Measurements from ENCODE around the gene ZCCHC17. TPM values are rescaled to one million over a fixed set of nuclear protein-coding genes. Genes with fewer than 3 reads are reported as not detected.

The ZCCHC17 gene
- total and polyA plus RNA-seq, 2 experiments from 2014 or later: 25.9 to 44.3 TPM

DNA sequence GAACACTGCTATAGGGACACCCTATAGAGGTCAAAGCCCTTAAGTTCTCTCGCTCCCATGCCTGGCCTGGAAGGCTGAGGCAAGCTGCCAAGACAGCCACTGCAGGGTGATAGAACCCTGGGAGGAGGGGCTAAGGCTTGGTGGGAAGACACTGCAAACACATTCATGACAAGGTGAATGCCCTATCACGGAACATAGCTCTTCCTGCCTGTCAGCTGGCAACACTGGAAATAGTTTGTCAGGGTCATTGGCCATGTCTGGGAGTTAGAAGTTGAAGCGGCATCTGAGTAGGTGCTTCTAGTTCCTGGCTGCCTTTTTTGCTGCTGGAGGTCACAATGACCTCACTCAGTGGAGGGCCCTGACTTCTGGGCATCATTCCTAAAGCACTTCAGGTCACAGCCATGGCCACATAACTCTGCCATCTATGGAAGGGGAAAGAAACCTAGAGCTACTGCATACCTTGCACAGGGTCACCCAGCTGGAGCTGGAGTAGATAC, 71.8 kb downstream of the ZCCHC17 start:
- DNase-seq (ENCODE audit: low spot score): no peak
- H3K4me1 ChIP-seq (ENCODE audit: insufficient read depth): peaks cover 32% of the 10 kb centered on the region
- 96% methylated on average over 3 of the region's 3 CpGs for WGBS (ENCODE audit: low lambda C conversion rate, missing lambda C conversion rate)
- no peak overlapping the region for H3K27ac ChIP-seq
- no peaks in the 10 kb centered on the region for H3K79me2 ChIP-seq
- no peak overlapping the region for H3K4me2 ChIP-seq
- TF ChIP-seq EZH2phosphoT487 (IDR thresholded peaks at IDR 0.05; ENCODE audit: low read depth, severe bottlenecking, unreplicated experiment) (no peak), CTCF (IDR thresholded peaks at IDR 0.05; ENCODE audit: poor library complexity) (no peak), EZH2 (IDR thresholded peaks at IDR 0.05; ENCODE audit: borderline replicate concordance) (no peak)
- H4K20me1 ChIP-seq (ENCODE audit: insufficient read depth, poor library complexity, severe bottlenecking): no peaks in the 10 kb centered on the region
- H3K9me2 ChIP-seq (replicated peaks; ENCODE audit: insufficient read depth): no peaks in the 10 kb centered on the region
- no peak overlapping the region for H3K4me3 ChIP-seq
- H3K9me3 ChIP-seq (ENCODE audit: low read depth): no peaks in the 10 kb centered on the region
- H3K27me3 ChIP-seq: no peaks in the 10 kb centered on the region
- H3K36me3 ChIP-seq (replicated peaks; ENCODE audit: insufficient read depth, low read depth): no peaks in the 10 kb centered on the region
- H2AFZ ChIP-seq: no peak overlapping the region

DNA sequence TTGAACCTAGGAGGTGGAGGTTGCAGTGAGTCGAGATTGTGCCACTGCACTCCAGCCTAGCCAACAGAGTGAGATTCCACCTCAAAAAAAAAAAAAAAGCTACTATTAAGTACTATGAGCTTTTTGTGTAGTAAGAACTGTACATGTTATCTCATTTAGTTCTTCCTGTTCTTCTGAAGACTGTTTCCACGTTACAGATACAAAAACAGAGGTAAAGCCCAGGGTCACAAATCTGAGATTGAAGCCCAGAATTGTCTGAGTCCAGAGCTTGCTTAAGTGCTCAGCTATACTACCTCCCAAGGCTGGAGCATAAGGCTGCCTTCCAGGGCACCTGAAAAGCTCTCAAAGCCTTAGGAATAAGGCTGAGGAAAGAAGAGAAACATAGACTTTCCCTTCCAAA, 73.2 kb downstream of the ZCCHC17 start:
- no peaks in the 10 kb centered on the region for H3K9me3 ChIP-seq (ENCODE audit: low read depth)
- peaks cover 45% of the 10 kb centered on the region for H3K4me1 ChIP-seq (ENCODE audit: insufficient read depth)
- no peak overlapping the region for H3K27ac ChIP-seq
- H3K4me2 ChIP-seq: peak overlapping the region; percentile 8
- no peaks in the 10 kb centered on the region for H3K36me3 ChIP-seq (replicated peaks; ENCODE audit: insufficient read depth, low read depth)
- 79% methylated on average over 2 of the region's 2 CpGs for WGBS (ENCODE audit: low lambda C conversion rate, missing lambda C conversion rate)
- H3K9me2 ChIP-seq (replicated peaks; ENCODE audit: insufficient read depth): no peaks in the 10 kb centered on the region
- DNase-seq (ENCODE audit: low spot score): no peak
- H4K20me1 ChIP-seq (ENCODE audit: insufficient read depth, poor library complexity, severe bottlenecking): no peaks in the 10 kb centered on the region
- no peaks in the 10 kb centered on the region for H3K27me3 ChIP-seq
- TF ChIP-seq EZH2 (IDR thresholded peaks at IDR 0.05; ENCODE audit: borderline replicate concordance): no peak
- TF ChIP-seq EZH2phosphoT487 (IDR thresholded peaks at IDR 0.05; ENCODE audit: low read depth, severe bottlenecking, unreplicated experiment): no peak
- no peak for TF ChIP-seq CTCF (IDR thresholded peaks at IDR 0.05; ENCODE audit: poor library complexity)
- H3K79me2 ChIP-seq: no peaks in the 10 kb centered on the region
- H2AFZ ChIP-seq: no peak overlapping the region
- H3K4me3 ChIP-seq: no peak overlapping the region

- Histone ChIP-seq H3K4me3 (no peak overlapping the region), H3K4me2 (no peak overlapping the region), H2AFZ (no peak overlapping the region), H3K27me3 (no peaks in the 10 kb centered on the region), H3K79me2 (no peaks in the 10 kb centered on the region), H3K4me1 (ENCODE audit: insufficient read depth) (peaks cover 45% of the 10 kb centered on the region), H3K27ac (no peak overlapping the region), H3K9me2 (replicated peaks; ENCODE audit: insufficient read depth) (no peaks in the 10 kb centered on the region), H3K9me3 (ENCODE audit: low read depth) (no peaks in the 10 kb centered on the region), H4K20me1 (ENCODE audit: insufficient read depth, poor library complexity, severe bottlenecking) (no peaks in the 10 kb centered on the region), H3K36me3 (replicated peaks; ENCODE audit: insufficient read depth, low read depth) (no peaks in the 10 kb centered on the region)
- WGBS (ENCODE audit: low lambda C conversion rate, missing lambda C conversion rate): 95% methylated on average over 4 of the region's 4 CpGs
- TF ChIP-seq EZH2phosphoT487 (IDR thresholded peaks at IDR 0.05; ENCODE audit: low read depth, severe bottlenecking, unreplicated experiment): no peak
- no peak for TF ChIP-seq EZH2 (IDR thresholded peaks at IDR 0.05; ENCODE audit: borderline replicate concordance)
- no peak for TF ChIP-seq CTCF (IDR thresholded peaks at IDR 0.05; ENCODE audit: poor library complexity)
- DNase-seq (ENCODE audit: low spot score): no peak
Measured at GRCh38 chr1:31370565-31370964, 73.7 kb downstream of the ZCCHC17 start.
